ENCODE measurements around the gene TRIM71.

DNA sequence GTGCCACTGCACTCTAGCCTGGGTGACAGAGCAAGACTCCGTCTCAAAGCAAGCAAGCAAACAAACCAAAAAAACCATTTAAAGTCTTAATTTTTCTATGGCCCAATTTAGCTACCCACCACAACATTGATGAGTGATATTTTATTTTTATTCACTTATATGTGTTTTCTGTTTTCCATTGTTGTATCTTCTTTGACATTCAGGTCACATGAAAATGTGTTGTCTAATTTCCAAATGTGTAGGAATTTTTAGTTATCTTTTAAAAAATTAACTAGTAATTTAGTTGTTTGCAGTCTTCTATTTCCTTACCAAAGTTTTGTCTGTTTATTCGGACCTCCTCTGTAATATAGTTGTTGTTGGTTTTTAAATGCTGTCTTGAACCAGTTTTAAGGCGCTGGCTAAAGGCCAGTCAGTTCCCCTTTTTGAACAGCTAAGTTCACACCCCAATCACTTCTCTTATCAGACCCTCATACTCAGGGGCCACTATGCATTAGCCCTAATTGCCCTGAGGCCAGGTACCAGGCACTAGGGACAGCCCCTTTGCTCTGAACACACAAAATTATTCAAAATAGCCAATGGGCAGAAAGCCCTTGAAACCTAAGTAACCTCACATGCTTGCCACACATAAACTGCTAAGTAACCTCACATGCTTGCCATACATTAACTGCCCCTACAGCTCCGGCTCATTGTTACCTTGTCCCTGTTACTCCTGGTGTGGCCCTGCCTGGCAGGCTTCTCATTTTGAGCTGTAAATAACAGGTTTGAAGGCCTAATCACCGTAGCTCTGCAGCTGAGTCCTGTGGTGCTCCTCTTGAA, 129.4 kb downstream of the TRIM71 start:
- TF ChIP-seq TAF1 (IDR thresholded peaks at IDR 0.05; ENCODE audit: borderline replicate concordance, insufficient read depth, low read length), result no peak
- TF ChIP-seq, protein P1, sequence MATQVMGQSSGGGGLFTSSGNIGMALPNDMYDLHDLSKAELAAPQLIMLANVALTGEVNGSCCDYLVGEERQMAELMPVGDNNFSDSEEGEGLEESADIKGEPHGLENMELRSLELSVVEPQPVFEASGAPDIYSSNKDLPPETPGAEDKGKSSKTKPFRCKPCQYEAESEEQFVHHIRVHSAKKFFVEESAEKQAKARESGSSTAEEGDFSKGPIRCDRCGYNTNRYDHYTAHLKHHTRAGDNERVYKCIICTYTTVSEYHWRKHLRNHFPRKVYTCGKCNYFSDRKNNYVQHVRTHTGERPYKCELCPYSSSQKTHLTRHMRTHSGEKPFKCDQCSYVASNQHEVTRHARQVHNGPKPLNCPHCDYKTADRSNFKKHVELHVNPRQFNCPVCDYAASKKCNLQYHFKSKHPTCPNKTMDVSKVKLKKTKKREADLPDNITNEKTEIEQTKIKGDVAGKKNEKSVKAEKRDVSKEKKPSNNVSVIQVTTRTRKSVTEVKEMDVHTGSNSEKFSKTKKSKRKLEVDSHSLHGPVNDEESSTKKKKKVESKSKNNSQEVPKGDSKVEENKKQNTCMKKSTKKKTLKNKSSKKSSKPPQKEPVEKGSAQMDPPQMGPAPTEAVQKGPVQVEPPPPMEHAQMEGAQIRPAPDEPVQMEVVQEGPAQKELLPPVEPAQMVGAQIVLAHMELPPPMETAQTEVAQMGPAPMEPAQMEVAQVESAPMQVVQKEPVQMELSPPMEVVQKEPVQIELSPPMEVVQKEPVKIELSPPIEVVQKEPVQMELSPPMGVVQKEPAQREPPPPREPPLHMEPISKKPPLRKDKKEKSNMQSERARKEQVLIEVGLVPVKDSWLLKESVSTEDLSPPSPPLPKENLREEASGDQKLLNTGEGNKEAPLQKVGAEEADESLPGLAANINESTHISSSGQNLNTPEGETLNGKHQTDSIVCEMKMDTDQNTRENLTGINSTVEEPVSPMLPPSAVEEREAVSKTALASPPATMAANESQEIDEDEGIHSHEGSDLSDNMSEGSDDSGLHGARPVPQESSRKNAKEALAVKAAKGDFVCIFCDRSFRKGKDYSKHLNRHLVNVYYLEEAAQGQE (IDR thresholded peaks at IDR 0.05; ENCODE audit: insufficient read depth in 1 of 2, low read depth in 2 of 2, low read length in 2 of 2), result no peak
- TF ChIP-seq POLR2AphosphoS5 (IDR thresholded peaks at IDR 0.05; ENCODE audit: low read depth, low read length), result no peak

All from PFSK-1 (cell line).